Uterus (tissue), 2 donors: ENCODE results near the gene TMEM161A.

Experiments used
- POLR2A ChIP-seq, 2 donors: fragments of 450-650 bp; IDR thresholded peaks; one replicate each; pipeline ENCODE4 v1.6.1; 2016; ENCODE audit warnings: antibody characterized with exemption in 2 of 2, mild to moderate bottlenecking in 1 of 2, moderate library complexity in 1 of 2
- TF ChIP-seq, protein P1 (sequence below), 4 experiments: fragments of 200-600 bp in 2 of 4; fragments of 450-650 bp in 2 of 4; sonication (generic) in 2 of 4; IDR thresholded peaks; one replicate each; pipeline ENCODE4 v1.5.1; 2016 to 2019; ENCODE audit warnings: antibody characterized with exemption in 4 of 4, mild to moderate bottlenecking in 2 of 4, moderate library complexity in 1 of 4

GRCh38 chr19:19087676-19088075 is 50.6 kb downstream of the TMEM161A start:
- TF ChIP-seq, protein P1, sequence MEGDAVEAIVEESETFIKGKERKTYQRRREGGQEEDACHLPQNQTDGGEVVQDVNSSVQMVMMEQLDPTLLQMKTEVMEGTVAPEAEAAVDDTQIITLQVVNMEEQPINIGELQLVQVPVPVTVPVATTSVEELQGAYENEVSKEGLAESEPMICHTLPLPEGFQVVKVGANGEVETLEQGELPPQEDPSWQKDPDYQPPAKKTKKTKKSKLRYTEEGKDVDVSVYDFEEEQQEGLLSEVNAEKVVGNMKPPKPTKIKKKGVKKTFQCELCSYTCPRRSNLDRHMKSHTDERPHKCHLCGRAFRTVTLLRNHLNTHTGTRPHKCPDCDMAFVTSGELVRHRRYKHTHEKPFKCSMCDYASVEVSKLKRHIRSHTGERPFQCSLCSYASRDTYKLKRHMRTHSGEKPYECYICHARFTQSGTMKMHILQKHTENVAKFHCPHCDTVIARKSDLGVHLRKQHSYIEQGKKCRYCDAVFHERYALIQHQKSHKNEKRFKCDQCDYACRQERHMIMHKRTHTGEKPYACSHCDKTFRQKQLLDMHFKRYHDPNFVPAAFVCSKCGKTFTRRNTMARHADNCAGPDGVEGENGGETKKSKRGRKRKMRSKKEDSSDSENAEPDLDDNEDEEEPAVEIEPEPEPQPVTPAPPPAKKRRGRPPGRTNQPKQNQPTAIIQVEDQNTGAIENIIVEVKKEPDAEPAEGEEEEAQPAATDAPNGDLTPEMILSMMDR (IDR thresholded peaks at IDR 0.05), result no peak
- no peak for TF ChIP-seq POLR2A (IDR thresholded peaks at IDR 0.05)
